Spinal cord (tissue), 10 donors: Measurements from ENCODE around the gene DLK2. TPM values are rescaled to one million over a fixed set of nuclear protein-coding genes. Genes with fewer than 3 reads are reported as not detected.
"Not testable (repeated sequence)": the region's sequence is repeated elsewhere in the genome, so short reads cannot be mapped to it uniquely, and the experiment has no call there.

Experiments used
- DNase-seq, 6 donors: peaks; one replicate each; pipeline versions ENCODE4 v3.0.0 to v3.0.0-alpha.2; 2013 to 2015; ENCODE audit warnings: low spot score in 6 of 6, low read depth in 4 of 6
- H3K27ac ChIP-seq: one replicate; pipeline ENCODE4 v1.5.1; 2013; ENCODE audit warnings: low read depth, low read length, control low read depth
- H3K27me3 ChIP-seq: one replicate; pipeline ENCODE4 v1.6.1; 2013; ENCODE audit warnings: low read length; ENCODE audit not compliant: control insufficient read depth, insufficient read depth
- H3K36me3 ChIP-seq: one replicate; pipeline ENCODE4 v1.6.1; 2013; ENCODE audit warnings: low read length; ENCODE audit not compliant: control insufficient read depth, insufficient read depth
- H3K4me1 ChIP-seq: one replicate; pipeline ENCODE4 v1.6.1; 2013; ENCODE audit warnings: low read length; ENCODE audit not compliant: control insufficient read depth, insufficient read depth
- H3K4me3 ChIP-seq: one replicate; pipeline ENCODE4 v1.5.1; 2013; ENCODE audit warnings: low read depth, low read length, control low read depth
- H3K9me3 ChIP-seq: one replicate; pipeline ENCODE4 v1.6.1; 2013; ENCODE audit warnings: low read length; ENCODE audit not compliant: control insufficient read depth, insufficient read depth
- WGBS: methylation state at CpG from one replicate; pipeline ENCODE4 v1.1.5; 2013; ENCODE audit warnings: missing lambda C conversion rate; ENCODE audit not compliant: insufficient coverage; 5-methylcytosine and 5-hydroxymethylcytosine counted together
- polyA plus RNA-seq, 2 donors: library from polyadenylated mRNA; unstranded; fragments of 120-200 nt; gene quantifications; one replicate each; pipeline ENCODE4 v1.2.1, GENCODE V29; 2013; ENCODE audit not compliant: insufficient read length in 2 of 2
- total RNA-seq, 2 donors: library from RNA; depleted of rRNA in 1 of 2; stranded (reverse); fragments of 120-200 nt in 1 of 2; fragments of >200 nt in 1 of 2; gene quantifications; one replicate each; pipeline versions ENCODE4 v1.2.3 to v1.2.4, GENCODE V29; 2013 to 2014
- donor health status: healthy.

Gene DLK2
- total and polyA plus RNA-seq, 4 donors, result 3.5 to 14.5 (median 8.8) TPM

DNA sequence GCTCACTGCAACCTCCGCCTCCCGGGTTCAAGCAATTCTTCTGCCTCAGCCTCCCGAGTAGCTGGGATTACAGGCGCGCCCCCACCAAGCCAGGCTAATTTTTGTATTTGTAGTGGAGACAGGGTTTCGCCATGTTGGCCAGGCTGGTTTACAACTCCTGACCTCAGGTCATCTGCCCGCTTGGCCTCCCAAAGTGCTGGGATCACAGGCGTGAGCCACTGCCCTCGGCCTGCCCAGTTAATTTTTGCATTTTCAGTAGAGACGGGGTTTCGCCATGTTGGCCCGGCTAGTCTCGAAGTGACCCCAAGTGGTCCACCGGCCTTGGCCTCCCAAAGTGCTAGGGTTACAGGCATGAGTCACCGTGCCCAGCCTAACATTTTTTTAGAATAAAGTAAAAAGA is 2.8 kb upstream of the DLK2 start:
- Histone ChIP-seq H3K4me1 (peaks cover 18% of the 10 kb centered on the region), H3K27me3 (peaks cover 10% of the 10 kb centered on the region)
- H3K9me3 ChIP-seq, H3K27ac ChIP-seq, DNase-seq, H3K36me3 ChIP-seq, H3K4me3 ChIP-seq: not testable (repeated sequence)
- 96% methylated on average over 12 of the region's 15 CpGs for WGBS

DNA sequence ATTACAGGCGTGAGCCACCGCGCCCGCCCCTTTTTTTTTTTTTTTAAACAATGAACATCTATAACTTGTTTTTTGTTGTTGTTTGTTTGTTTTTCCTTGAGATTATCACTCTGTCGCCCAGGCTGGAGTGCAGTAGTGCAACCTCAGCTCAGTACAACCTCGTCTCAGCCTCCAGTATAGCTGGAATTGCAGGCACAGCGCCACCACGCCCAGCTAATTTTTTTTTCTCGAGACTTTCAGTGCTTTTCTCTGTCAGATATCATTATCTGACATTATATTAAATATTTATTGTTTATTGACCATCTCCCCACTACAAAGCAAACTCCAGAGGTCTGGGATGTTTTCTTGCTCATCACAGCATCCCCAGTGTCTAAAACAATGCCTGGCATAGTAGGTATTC is 2.3 kb upstream of the DLK2 start:
- Histone ChIP-seq H3K27ac (no peak overlapping the region), H3K4me3 (no peak overlapping the region), H3K4me1 (peaks cover 22% of the 10 kb centered on the region), H3K36me3 (peaks cover 5% of the 10 kb centered on the region), H3K9me3 (no peaks in the 10 kb centered on the region), H3K27me3 (peaks cover 10% of the 10 kb centered on the region)
- no peak for DNase-seq
- WGBS, result no CpG with 5 or more reads among the region's 9 CpGs

DNA sequence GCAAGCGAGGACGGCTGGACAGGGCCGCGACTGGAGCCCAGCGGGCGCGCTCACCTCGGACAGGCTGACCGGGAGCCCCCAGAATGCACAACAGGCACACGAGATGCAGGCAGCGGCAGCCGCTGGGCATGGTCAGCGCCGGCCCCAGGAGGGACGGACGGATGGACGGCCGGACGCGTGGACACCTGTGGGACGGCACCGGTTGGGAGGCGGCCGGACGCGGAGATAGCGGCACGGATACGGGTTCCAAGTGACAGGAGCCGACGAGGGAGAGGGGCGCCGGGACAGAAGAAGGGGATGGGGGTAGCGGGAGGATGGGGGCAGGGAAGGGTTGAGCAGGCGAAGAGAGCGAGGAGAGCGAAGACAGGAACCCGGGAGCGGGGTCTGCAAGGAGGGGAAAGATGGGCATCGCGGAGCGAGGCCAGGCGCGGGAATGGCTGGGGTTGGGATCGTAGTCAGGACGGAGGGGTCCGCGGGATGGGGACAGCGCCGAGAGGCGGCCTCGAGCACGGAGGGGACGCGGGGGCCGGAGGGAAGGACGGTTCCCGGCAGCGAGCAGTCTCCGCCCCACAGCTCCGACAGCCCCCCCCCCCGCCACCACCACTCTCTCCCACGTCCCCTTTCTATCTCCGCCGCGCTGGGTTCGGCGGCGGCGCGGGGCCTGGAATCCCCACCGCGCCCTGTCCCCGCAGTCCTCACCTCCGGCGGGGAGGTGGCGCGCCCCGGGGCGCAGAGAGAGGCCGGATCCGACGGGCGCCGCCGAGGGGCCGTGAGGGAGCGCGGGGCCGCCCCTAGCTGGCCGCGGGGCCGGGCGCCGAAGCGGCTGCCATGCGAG is 435 bp downstream of the DLK2 start:
- Histone ChIP-seq H3K27me3 (peaks cover 10% of the 10 kb centered on the region), H3K4me1 (peaks cover 22% of the 10 kb centered on the region), H3K9me3 (no peaks in the 10 kb centered on the region), H3K27ac (no peak overlapping the region), H3K4me3 (peak overlapping the region; percentile 54), H3K36me3 (peaks cover 26% of the 10 kb centered on the region)
- peak in 4 of 6 donors; percentile 47 to 92 (median 77) for DNase-seq
- WGBS, result under 1% methylated on average over 92 of the region's 97 CpGs

GRCh38 chr6:43454290-43454695 is 1.1 kb downstream of the DLK2 start:
- no peak for DNase-seq
- H3K27me3 ChIP-seq, result peaks cover 10% of the 10 kb centered on the region
- no peak overlapping the region for H3K27ac ChIP-seq
- peak overlapping the region; percentile 54 for H3K4me3 ChIP-seq
- H3K9me3 ChIP-seq, result no peaks in the 10 kb centered on the region
- peaks cover 32% of the 10 kb centered on the region for H3K36me3 ChIP-seq
- H3K4me1 ChIP-seq, result peaks cover 22% of the 10 kb centered on the region
- WGBS, result 14% methylated on average over 15 of the region's 17 CpGs

DNA sequence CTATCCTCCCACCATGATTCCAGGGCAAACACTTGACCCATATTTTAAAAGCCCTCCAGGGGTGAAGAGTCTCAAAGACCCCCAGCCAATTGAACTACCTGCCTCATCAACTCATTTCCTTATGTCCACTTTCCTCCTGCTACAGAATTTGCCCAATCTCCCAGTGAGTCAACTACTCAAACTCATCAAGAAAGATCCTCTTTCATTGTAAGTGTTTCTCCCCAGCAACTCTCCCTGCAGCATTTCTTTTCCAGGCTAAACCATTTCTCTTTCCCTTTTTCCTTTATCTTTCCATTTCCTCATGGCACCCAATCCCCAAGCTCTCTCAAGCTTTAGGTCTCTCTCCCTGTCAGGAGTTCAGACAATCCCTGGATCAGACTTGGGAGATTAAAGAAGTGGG is 1.5 kb downstream of the DLK2 start:
- Histone ChIP-seq H3K4me1 (peaks cover 22% of the 10 kb centered on the region), H3K27ac (no peak overlapping the region), H3K9me3 (no peaks in the 10 kb centered on the region), H3K27me3 (peaks cover 10% of the 10 kb centered on the region), H3K36me3 (peaks cover 36% of the 10 kb centered on the region), H3K4me3 (no peak overlapping the region)
- no peak for DNase-seq

DNA sequence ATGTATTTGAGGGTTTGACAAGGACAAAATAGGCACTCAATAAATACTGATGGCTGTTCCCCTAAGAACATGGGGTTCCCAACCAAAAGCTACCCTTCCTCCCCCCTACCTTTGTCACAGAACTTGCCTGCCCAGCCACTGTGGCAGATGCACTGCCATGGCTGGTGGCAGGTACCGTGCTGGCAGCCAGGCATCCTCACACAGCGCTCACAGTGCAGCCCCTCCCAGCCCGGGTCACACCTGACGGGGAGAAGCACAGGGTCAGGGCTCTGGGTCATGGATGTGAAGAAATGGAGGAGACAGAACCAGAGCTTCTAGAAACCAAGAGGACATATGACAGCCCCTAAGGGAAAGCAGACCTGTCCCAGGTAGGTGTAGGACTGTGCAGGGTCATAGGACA is 2.5 kb downstream of the DLK2 start:
- peaks cover 22% of the 10 kb centered on the region for H3K4me1 ChIP-seq
- no peaks in the 10 kb centered on the region for H3K9me3 ChIP-seq
- no peak overlapping the region for H3K4me3 ChIP-seq
- peaks cover 10% of the 10 kb centered on the region for H3K27me3 ChIP-seq
- no peak overlapping the region for H3K27ac ChIP-seq
- peaks cover 41% of the 10 kb centered on the region for H3K36me3 ChIP-seq
- no peak for DNase-seq
- 95% methylated on average over 4 of the region's 4 CpGs for WGBS

GRCh38 chr6:43451939-43452338 is 3.4 kb downstream of the DLK2 start:
- WGBS, result 90% methylated on average over 8 of the region's 8 CpGs
- Histone ChIP-seq H3K9me3 (no peaks in the 10 kb centered on the region), H3K27me3 (peaks cover 10% of the 10 kb centered on the region), H3K27ac (no peak overlapping the region), H3K4me3 (no peak overlapping the region), H3K4me1 (peaks cover 22% of the 10 kb centered on the region), H3K36me3 (peaks cover 51% of the 10 kb centered on the region)
- DNase-seq, result no peak

DNA sequence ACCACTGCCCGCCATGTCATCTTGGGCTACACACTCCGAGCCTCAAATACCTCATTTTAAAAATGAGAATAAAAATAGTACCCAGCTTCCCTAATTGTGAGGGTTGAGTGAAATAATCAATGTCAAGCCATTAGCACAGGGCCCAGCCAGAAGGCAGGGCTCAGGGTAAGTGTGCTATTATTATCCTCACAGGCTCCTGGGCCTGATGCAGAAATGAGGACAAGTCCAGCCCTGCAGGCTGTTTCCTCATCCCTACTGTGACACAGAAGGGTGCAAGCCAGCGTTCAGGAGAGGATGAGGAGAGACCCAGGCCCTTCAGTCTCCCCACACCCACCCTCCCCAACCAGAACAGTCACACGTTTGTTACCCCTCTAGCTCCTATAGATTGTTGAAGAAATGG is 4.0 kb downstream of the DLK2 start:
- Histone ChIP-seq H3K27ac (no peak overlapping the region), H3K4me3 (no peak overlapping the region), H3K4me1 (peaks cover 22% of the 10 kb centered on the region), H3K27me3 (peaks cover 5% of the 10 kb centered on the region), H3K36me3 (peaks cover 56% of the 10 kb centered on the region), H3K9me3 (no peaks in the 10 kb centered on the region)
- DNase-seq, result no peak
- WGBS, result no CpG with 5 or more reads among the region's 4 CpGs

DNA sequence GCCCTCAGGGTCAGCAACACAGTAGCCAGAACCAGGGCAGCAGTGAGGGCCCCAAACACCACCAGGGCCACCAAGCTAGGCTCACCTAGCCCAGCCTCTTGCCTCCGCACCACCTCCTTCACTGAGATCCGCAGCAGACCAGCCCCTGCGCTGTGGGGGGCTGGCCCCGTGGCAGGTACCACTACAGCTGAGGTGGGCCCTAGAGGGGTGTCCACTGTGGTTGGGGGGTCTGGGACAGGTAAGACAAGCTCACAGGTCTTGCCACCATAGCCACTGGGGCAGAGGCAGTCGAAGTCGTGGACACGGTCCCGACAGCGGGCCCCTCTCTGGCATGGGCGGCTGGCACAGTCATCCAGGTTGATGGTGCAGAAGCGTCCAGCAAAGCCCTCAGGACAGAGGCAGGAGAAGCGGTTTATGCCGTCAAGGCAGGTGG is 4.6 kb downstream of the DLK2 start:
- H3K4me3 ChIP-seq, result no peak overlapping the region
- H3K27me3 ChIP-seq, result peaks cover 2% of the 10 kb centered on the region
- H3K4me1 ChIP-seq, result peaks cover 16% of the 10 kb centered on the region
- H3K36me3 ChIP-seq, result peaks cover 62% of the 10 kb centered on the region
- DNase-seq, result no peak
- WGBS, result 95% methylated on average over 7 of the region's 13 CpGs
- no peaks in the 10 kb centered on the region for H3K9me3 ChIP-seq
- H3K27ac ChIP-seq, result no peak overlapping the region

DNA sequence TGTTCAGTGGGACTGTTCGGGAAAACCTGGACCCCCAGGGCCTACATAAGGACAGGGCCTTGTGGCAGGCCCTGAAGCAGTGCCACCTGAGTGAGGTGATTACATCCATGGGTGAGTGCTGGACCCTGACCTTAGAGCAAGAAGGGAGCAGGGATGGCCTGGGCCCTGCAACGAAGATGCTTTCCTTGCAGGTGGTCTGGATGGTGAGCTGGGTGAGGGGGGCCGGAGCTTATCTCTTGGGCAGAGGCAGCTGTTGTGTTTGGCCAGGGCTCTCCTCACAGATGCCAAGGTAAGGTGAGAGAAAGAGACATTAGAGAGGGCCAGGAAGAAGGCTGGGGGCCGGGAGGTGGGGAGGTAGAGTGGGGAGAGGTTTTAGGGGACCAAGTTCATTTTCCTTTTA is 6.4 kb downstream of the DLK2 start:
- no peak overlapping the region for H3K27ac ChIP-seq
- no peak for DNase-seq
- no peaks in the 10 kb centered on the region for H3K27me3 ChIP-seq
- WGBS, result 88% methylated on average over 2 of the region's 4 CpGs
- peaks cover 3% of the 10 kb centered on the region for H3K4me1 ChIP-seq
- no peaks in the 10 kb centered on the region for H3K9me3 ChIP-seq
- H3K4me3 ChIP-seq, result no peak overlapping the region
- peaks cover 80% of the 10 kb centered on the region for H3K36me3 ChIP-seq
